NB4 (cell line): Measurements from ENCODE around the gene AGAP2.

Source experiments
- CTCF ChIP-seq: IDR thresholded peaks from one replicate; pipeline ENCODE4 v1.5.1; 2012; ENCODE audit warnings: low read depth, low read length
- POLR2A ChIP-seq: IDR thresholded peaks from 2 replicates; pipeline ENCODE4 v1.6.1; 2011; ENCODE audit warnings: mild to moderate bottlenecking; ENCODE audit not compliant: insufficient read length; ENCODE audit errors: extremely low read depth

GRCh38 chr12:57736741-57737466 is 1.6 kb downstream of the AGAP2 start:
- TF ChIP-seq CTCF (no peak), POLR2A (no peak)
